ENCODE data around the gene GAL3ST3.
"Not testable (repeated sequence)": the region's sequence is repeated elsewhere in the genome, so short reads cannot be mapped to it uniquely, and the experiment has no call there.

The GAL3ST3 gene

GRCh38 chr11:66042996-66043906 is 5.7 kb downstream of the GAL3ST3 start:
- DNase-seq = no peak

GRCh38 chr11:66042227-66042995 is 6.5 kb downstream of the GAL3ST3 start:
- DNase-seq = no peak

- DNase-seq = no peak
Measured at GRCh38 chr11:66039765-66040164, 9.2 kb downstream of the GAL3ST3 start.

GRCh38 chr11:66037327-66037726 is 11.6 kb downstream of the GAL3ST3 start:
- DNase-seq = no peak

GRCh38 chr11:66036334-66036710 is 12.6 kb downstream of the GAL3ST3 start:
- no peak for DNase-seq

DNA sequence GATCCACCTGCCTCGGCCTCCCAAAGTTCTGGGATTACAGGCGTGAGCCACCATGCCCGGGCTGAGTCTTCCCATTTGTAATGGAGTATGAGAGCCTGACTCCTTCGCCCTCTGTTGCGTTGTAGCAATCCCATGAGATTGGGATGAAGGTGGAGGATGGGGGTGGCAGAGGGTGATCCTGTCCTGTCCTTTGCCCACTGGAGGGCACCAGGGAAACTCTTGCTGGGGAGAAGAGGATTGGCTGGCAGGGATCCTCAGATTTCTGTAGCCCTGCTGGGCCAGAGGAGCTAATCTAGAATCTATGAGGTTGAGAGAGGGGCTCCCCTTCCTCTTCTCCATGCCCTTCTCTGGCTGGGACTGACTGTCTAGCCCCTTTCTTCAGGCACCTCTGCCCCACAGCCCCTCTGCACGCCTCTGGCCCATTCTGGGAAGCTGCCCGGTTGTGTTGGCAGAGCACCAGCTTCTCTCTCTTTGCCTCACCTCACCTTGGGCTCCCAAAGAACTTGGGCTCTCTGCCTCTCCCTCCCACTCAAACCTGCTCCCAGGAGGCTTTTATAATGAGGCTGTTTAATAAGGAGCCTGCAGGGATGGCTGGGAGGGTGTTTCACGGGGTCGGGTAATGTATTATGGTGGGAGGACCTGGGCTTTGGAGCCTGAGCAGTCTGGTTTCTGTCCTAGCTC is 13.2 kb downstream of the GAL3ST3 start:
- no peak for DNase-seq

- DNase-seq = no peak
Measured at GRCh38 chr11:66032957-66033735, 15.8 kb downstream of the GAL3ST3 start.

- DNase-seq = no peak
Measured at GRCh38 chr11:66026017-66026529, 22.9 kb downstream of the GAL3ST3 start, which contains the start of gene CATSPER1. CATSPER1 (minus strand) TSS chr11:66026479; CDS start chr11:66026379, 100 bp downstream.

- DNase-seq = not testable (repeated sequence)
Measured at GRCh38 chr11:66023186-66023440, 25.8 kb downstream of the GAL3ST3 start.

GRCh38 chr11:66022401-66023185 is 26.4 kb downstream of the GAL3ST3 start:
- DNase-seq = peak; percentile 38

DNA sequence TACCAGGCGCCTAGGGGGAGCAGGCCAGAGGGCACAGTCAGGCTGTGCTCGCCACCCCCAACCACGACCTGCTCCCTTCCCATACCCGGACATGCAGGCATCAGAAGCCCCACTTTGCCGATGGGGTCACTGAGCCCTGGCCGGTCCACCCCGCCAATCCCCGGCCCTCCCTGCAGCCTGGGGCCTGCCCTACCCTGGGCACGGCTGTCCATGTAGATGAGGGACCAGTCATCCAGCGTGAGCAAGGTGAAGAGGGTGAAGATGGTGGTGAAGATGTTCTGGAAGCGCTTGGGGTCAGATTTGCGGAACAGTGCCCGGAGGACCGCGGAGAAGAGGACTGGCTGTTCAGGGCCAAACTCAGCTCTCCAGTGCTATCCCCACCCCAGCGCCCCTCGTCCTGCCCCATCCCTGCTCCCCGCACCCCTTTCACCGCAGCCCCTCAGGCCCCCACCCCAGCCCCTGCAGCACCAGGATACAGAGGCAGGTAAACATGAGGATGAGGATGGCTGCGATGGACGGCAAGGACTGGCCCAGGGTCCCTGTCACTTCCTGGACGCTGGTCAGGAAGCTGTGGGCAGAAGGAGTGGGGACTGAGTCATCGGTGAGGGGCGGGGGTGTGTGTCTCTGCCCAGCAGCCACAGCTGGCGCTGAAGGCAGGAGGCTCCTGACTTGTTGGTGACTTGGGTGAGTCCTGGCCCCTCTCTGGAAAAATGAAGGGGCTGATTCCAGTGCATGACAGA is 28.2 kb downstream of the GAL3ST3 start:
- DNase-seq = no peak

GRCh38 chr11:66020212-66020611 is 28.7 kb downstream of the GAL3ST3 start:
- no peak for DNase-seq

DNA sequence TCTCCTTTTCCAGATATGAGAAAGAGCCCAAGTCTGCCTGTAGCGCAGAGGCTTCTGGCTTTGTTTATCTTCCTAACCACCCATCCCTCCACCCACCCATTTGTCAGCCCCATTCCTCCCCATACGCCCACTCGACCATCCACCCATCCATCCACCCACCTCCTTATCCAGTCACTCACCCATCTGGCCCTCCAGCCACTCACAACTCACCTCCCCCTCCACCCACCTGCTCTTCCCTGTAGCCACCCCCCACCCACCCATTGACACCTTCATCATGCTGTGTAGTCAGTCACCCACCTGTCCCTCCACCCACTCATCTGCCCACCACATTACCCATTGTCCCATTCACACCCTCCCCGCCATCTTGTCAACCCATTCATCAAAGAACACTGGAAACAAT is 31.6 kb downstream of the GAL3ST3 start:
- no peak for DNase-seq

- DNase-seq = no peak
Measured at GRCh38 chr11:66016793-66017177, 32.2 kb downstream of the GAL3ST3 start.

- no peak for DNase-seq
Measured at GRCh38 chr11:66015936-66016792, 32.8 kb downstream of the GAL3ST3 start.

GRCh38 chr11:66015454-66015881 is 33.5 kb downstream of the GAL3ST3 start:
- DNase-seq = no peak

- no peak for DNase-seq
Measured at GRCh38 chr11:66014804-66015453, 34.0 kb downstream of the GAL3ST3 start.

GRCh38 chr11:66013762-66014100 is 35.2 kb downstream of the GAL3ST3 start:
- DNase-seq = no peak

DNA sequence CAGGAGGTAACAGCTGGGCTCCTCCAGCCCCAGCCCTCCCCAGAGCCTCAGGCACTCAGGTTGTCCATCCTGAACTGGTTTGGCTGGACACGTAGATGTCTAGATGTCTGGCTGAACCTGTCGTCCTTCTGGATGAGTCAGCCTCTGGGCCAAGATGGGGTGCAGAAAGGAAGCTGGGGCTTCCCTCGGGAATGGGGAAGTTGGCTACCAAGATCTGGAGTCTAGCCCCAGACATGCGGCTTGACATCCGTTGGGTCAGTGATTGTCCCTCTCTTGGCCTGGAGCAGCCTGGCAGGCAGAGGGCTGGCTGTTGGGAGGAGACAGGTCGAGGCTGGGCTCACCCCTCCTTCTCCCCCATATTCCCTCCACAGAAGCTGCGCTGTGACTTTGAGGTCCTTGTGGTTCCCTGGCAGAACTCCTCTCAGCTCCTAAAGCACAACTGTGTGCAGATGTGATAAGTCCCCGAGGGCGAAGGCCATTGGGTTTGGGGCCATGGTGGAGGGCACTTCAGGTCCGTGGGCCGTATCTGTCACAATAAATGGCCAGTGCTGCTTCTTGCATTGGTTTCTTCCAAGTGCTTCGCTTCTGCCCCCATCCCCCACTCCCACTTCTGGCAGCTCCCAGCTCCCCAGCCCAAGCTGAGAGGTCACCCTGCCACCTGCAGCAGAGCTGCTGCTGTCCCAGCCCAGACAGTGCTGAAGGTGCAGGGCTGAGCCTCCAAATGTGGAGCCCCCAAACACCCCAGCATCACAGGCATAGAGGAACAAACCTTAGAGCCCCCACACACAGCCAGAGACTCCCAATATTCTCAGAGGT is 35.8 kb downstream of the GAL3ST3 start:
- DNase-seq = no peak
